Gastrocnemius medialis (tissue), 4 donors: ENCODE measurements around the gene VWA3B.

Experiments
- POLR2A ChIP-seq, 2 donors: fragments of 450-650 bp; IDR thresholded peaks; one replicate each; pipeline ENCODE4 v1.6.1; 2017; ENCODE audit warnings: antibody characterized with exemption in 2 of 2, mild to moderate bottlenecking in 2 of 2, moderate library complexity in 2 of 2
- TF ChIP-seq, protein P1 (sequence below), 5 experiments: fragments of 450-650 bp in 3 of 5; fragments of 200-600 bp in 2 of 5; sonication (generic) in 2 of 5; IDR thresholded peaks in 4 of 5; conservative IDR thresholded peaks in 1 of 5; 1 replicate in 4 of 5; 2 replicates in 1 of 5; pipeline ENCODE4 v1.5.1; 2016 to 2019; ENCODE audit warnings: antibody characterized with exemption in 5 of 5, mild to moderate bottlenecking in 3 of 5, moderate library complexity in 3 of 5

- TF ChIP-seq, protein P1, sequence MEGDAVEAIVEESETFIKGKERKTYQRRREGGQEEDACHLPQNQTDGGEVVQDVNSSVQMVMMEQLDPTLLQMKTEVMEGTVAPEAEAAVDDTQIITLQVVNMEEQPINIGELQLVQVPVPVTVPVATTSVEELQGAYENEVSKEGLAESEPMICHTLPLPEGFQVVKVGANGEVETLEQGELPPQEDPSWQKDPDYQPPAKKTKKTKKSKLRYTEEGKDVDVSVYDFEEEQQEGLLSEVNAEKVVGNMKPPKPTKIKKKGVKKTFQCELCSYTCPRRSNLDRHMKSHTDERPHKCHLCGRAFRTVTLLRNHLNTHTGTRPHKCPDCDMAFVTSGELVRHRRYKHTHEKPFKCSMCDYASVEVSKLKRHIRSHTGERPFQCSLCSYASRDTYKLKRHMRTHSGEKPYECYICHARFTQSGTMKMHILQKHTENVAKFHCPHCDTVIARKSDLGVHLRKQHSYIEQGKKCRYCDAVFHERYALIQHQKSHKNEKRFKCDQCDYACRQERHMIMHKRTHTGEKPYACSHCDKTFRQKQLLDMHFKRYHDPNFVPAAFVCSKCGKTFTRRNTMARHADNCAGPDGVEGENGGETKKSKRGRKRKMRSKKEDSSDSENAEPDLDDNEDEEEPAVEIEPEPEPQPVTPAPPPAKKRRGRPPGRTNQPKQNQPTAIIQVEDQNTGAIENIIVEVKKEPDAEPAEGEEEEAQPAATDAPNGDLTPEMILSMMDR (IDR thresholded peaks at IDR 0.05 in 4 of 5, conservative IDR thresholded peaks at IDR 0.05 in 1 of 5): no peak
- no peak for TF ChIP-seq POLR2A (IDR thresholded peaks at IDR 0.05)
These were observed 153.9 kb downstream of the VWA3B start for GRCh38 chr2:98240786-98241398.
